NCI-H2171 treated with DMSO at 0.1 percent for 48 hours (cell line): ENCODE data around the gene HRK.
"Not testable (repeated sequence)": the region's sequence is repeated elsewhere in the genome, so short reads cannot be mapped to it uniquely, and the experiment has no call there.

ENCODE experiments used
- DNase-seq: peaks from one replicate; lab custom pipeline; 2025; lab: John Stamatoyannopoulos, UW

Gene HRK

GRCh38 chr12:116818948-116819832 is 62.1 kb downstream of the HRK start:
- peak; percentile 94 for DNase-seq

GRCh38 chr12:116818341-116818856 is 62.8 kb downstream of the HRK start:
- DNase-seq: no peak

- DNase-seq: not testable (repeated sequence)
These were observed 66.5 kb downstream of the HRK start for GRCh38 chr12:116814766-116815165.

- DNase-seq: no peak
These were observed 67.8 kb downstream of the HRK start for GRCh38 chr12:116813271-116814041.

GRCh38 chr12:116812238-116812637 is 69.0 kb downstream of the HRK start:
- DNase-seq: no peak

GRCh38 chr12:116808113-116809105 is 72.8 kb downstream of the HRK start:
- DNase-seq: peak; percentile 3

- DNase-seq: no peak
These were observed 73.7 kb downstream of the HRK start for GRCh38 chr12:116807546-116807945.

- DNase-seq: no peak
These were observed 74.3 kb downstream of the HRK start for GRCh38 chr12:116806845-116807440.
